T-helper 2 cell treated with Interferon-gamma antibody and Interleukin-4, amounts not matched to agents 100 ng/mL and 5 ng/mL, for 36 hours (primary cell): ENCODE results near the gene TARS1. TPM values are rescaled to one million over a fixed set of nuclear protein-coding genes. Genes with fewer than 3 reads are reported as not detected.
"Not testable (repeated sequence)": the region's sequence is repeated elsewhere in the genome, so short reads cannot be mapped to it uniquely, and the experiment has no call there.

ENCODE experiments used
- intact Hi-C: fragments of 100-400 bp; cut with micrococcal nuclease; formaldehyde crosslinking; loops from one replicate; pipeline ENCODE4 v1.15.1; 2023
- total RNA-seq: library from RNA; stranded (reverse); gene quantifications from 2 replicates; pipeline ENCODE4 v1.2.3, GENCODE V29; 2022

TARS1 gene
- total RNA-seq, 1 donor from 2014 or later, result 141 TPM

DNA sequence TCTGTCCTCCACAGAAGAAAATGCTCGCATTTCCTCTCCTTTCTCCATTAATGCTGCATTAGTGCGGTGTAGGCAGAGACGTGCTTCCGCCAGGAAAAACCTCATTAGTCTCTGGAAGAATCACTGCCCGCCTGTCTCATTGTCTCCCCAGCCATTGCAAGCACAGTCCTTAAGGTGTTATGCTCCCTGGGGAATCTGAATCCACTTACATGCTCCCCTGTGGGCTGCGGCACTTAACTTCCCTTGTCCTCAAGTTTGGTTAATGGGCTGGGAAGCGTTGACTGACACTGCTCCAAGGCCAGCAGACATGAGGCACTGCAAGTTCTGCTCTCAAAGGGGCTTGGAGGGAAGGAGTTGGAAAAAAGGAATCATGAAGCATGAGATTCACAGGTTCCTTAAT, 41.6 kb downstream of the TARS1 start:
- intact Hi-C loops, result no loop called here

GRCh38 chr5:33487236-33487635, 46.5 kb downstream of the TARS1 start:
- intact Hi-C loops, result no loop called here

- intact Hi-C loops, result no loop called here
Measured at GRCh38 chr5:33488558-33489355, 48.0 kb downstream of the TARS1 start.

GRCh38 chr5:33489481-33490067, 48.8 kb downstream of the TARS1 start:
- intact Hi-C loops, result no loop called here

GRCh38 chr5:33490071-33490665, 49.4 kb downstream of the TARS1 start:
- intact Hi-C loops, result no loop called here

DNA sequence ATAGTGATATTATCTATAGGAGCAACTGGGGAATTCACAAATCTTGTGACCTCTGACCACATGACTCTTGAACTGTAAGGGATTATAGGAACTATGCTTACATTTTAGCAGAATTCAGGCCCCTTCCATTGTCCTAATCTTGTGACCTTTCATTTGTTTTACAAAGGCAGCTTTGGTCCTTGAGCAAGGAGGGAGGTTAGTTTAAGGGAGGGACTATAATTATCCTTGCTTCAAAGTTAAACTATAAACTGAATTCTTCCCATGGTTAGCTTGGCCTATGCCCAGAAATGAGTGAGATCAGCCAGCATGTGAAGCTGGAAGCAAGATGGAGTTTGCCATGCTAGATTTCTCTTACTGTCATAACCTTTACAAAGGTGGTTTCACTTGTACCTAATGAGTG, 51.2 kb downstream of the TARS1 start:
- intact Hi-C loops, result no loop called here

- intact Hi-C loops, result no loop called here
Measured at GRCh38 chr5:33494466-33494865, 53.7 kb downstream of the TARS1 start.

DNA sequence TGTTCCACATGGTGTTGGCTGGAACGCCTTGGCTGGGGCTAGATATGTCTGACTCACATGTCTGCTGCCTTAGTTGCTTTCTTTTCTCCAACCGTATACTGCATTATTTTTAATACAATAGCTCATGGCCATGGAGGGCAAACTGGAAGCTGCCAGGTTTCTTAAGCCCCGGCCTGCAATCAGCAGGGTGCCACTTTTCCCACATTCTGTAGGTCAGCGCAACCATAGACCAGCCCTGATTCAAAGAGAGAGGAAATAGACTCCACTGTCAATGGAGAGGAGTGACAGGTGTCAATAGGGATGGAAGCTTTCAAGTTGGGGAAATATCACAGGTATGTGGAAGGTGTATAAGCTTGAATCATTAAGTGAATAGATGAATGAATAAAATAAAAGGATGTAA, 60.5 kb downstream of the TARS1 start:
- intact Hi-C loops, result no loop called here

DNA sequence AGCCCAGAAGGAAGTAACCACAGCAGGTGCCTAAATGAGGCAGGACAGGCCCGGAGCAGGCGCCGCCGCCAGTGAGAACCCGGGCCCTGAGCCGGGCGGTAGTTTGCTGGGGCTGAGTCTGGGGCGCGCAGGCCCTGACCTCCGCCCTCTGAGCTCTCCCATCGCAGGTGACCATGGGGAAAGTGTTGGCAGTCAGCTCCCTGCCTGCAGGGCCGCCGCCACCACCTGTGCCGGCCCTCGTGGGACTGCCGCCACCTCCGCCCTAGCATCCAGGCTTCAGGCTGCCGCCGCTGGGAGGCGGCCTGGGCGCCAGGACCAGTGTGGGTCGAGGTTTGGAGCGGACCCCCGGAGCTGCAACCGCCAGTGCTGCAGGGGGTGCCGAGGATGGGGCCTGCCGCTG, 61.1 kb downstream of the TARS1 start:
- intact Hi-C loops, result no loop called here

GRCh38 chr5:33504570-33504969, 63.8 kb downstream of the TARS1 start:
- intact Hi-C loops, result no loop called here

DNA sequence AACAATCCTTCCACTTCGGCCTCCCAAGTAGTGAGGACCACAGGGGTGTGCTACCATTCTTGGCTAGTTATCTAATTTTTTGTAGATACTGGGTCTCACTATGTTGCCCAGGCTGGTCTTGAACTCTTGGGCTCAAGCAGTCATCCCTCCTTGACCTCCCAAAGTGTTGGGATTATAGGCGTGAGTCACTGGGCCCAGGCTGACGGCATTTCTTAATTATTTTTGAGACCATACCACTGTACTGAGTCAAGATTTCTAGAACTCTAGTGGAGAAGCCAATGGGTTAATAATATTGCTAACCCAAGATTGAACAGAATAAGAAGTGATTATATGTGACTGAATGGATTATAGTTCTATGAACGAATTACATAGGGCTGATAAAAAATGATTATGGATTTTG, 66.7 kb downstream of the TARS1 start:
- intact Hi-C loops, result no loop called here

DNA sequence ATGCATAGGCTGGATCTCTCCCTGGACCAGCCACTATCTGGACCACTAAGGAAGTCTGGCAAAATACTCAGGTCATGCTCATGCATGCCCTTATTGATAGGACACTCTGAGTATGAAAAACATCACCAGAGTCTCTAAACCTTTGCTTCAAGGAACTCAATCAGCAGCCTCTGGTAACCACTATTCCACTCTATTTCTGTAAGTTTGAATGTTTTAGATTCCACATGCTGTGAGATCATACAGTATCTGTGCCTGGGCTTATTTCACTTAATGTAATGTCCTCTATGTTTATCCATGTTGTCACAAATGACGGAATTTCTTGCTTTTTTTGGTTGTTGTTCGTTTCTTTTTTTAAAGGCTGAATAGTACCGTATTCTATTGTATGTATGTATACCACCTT, 68.3 kb downstream of the TARS1 start:
- intact Hi-C loops, result no loop called here

GRCh38 chr5:33513462-33514185, 72.9 kb downstream of the TARS1 start:
- intact Hi-C loops, result no loop called here

GRCh38 chr5:33515366-33515765, 74.6 kb downstream of the TARS1 start:
- intact Hi-C loops, result not testable (repeated sequence)

DNA sequence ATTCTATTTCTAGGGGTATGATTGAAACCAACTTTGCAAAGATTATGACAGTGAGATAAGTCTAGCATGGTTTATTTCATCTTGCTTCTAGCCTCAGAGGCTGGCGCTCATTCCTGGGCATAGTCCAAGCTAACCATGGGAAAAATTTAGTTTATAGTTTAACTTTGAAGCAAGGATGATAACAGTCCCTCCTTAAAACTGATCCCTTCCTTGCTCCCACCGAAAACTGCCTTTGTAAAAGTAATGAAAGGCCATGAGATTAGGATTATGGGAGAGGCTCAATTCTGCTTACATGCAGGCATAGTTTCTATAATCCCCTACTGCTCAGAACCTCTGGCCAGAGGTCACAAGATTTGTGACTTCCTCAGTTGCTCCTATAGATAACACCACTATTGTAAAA, 75.7 kb downstream of the TARS1 start:
- intact Hi-C loops, result no loop called here
